SK-N-SH (cell line): ENCODE results near the gene ZNF514. TPM values are rescaled to one million over a fixed set of nuclear protein-coding genes. Genes with fewer than 3 reads are reported as not detected.

Source experiments
- CTCF ChIA-PET: fragments of 300-600, 350-600 bp; formaldehyde crosslinking; extraction: SDS; loops from one replicate; lab custom pipeline; 2021; lab: Yijun Ruan, JAX
- POLR2A ChIA-PET: fragments of 350-600 bp; sonication (Branson Sonifier 250); formaldehyde crosslinking; extraction: SDS; loops from one replicate; lab custom pipeline; 2020; ENCODE audit warnings: antibody characterized with exemption, inconsistent platforms; lab: Yijun Ruan, JAX
- DNase-seq: peaks from one replicate; pipeline ENCODE4 v3.0.0; 2012
- H2AFZ ChIP-seq: fragments of 200-600 bp; sonication (generic); 2 replicates; pipeline ENCODE4 v1.8.1; 2016; ENCODE audit warnings: antibody characterized with exemption, mild to moderate bottlenecking, low read depth
- H3F3A ChIP-seq: fragments of 200-600 bp; sonication (generic); replicated peaks from 2 replicates; pipeline ENCODE3; 2016; ENCODE audit warnings: antibody characterized with exemption, mild to moderate bottlenecking; ENCODE audit not compliant: insufficient read depth
- H3K27ac ChIP-seq, 2 experiments: fragments of 200-500 bp in 1 of 2; fragments of 200-600 bp in 1 of 2; sonication (Bioruptor generic) in 1 of 2; sonication (generic), shearing (Covaris generic) in 1 of 2; 2 replicates each; pipeline versions ENCODE4 v1.5.1 to v1.6.1; 2014 to 2016; ENCODE audit warnings: low read depth in 2 of 2, inconsistent platforms in 1 of 2, low read length in 1 of 2, mild to moderate bottlenecking in 1 of 2, mixed read lengths in 1 of 2
- H3K27me3 ChIP-seq: fragments of 200-600 bp; sonication (generic), shearing (Covaris generic); 2 replicates; pipeline ENCODE4 v1.6.1; 2016; ENCODE audit warnings: mixed run types; ENCODE audit not compliant: insufficient read depth
- H3K36me3 ChIP-seq, 2 experiments: fragments of 200-500 bp in 1 of 2; fragments of 200-600 bp in 1 of 2; sonication (Bioruptor generic) in 1 of 2; sonication (generic) in 1 of 2; replicated peaks in 1 of 2; 2 replicates each; pipeline versions ENCODE3 to v1.5.1; 2014 to 2016; ENCODE audit warnings: low read length in 1 of 2, mild to moderate bottlenecking in 1 of 2; ENCODE audit not compliant: insufficient read depth in 2 of 2, control insufficient read depth in 1 of 2
- H3K4me1 ChIP-seq, 2 experiments: fragments of 200-500 bp in 1 of 2; fragments of 200-600 bp in 1 of 2; sonication (Bioruptor generic) in 1 of 2; sonication (generic), shearing (Covaris generic) in 1 of 2; 2 replicates each; pipeline versions ENCODE4 v1.5.1 to v1.6.1; 2014 to 2016; ENCODE audit warnings: low read depth in 1 of 2, low read length in 1 of 2, mixed run types in 1 of 2; ENCODE audit not compliant: insufficient read depth in 2 of 2, control insufficient read depth in 1 of 2
- H3K4me2 ChIP-seq: fragments of 200-600 bp; sonication (generic), shearing (Covaris generic); 2 replicates; pipeline ENCODE4 v1.6.1; 2017; ENCODE audit warnings: mixed run types
- H3K4me3 ChIP-seq, 2 experiments: fragments of 200-500 bp in 1 of 2; fragments of 200-600 bp in 1 of 2; sonication (Bioruptor generic) in 1 of 2; sonication (generic), shearing (Covaris generic) in 1 of 2; 2 replicates each; pipeline versions ENCODE4 v1.5.1 to v1.8.1; 2014 to 2016; ENCODE audit warnings: low read depth in 2 of 2, inconsistent platforms in 1 of 2, low read length in 1 of 2, mild to moderate bottlenecking in 1 of 2, mixed read lengths in 1 of 2, moderate library complexity in 1 of 2
- H3K79me2 ChIP-seq: fragments of 200-600 bp; sonication (generic); 2 replicates; pipeline ENCODE4 v1.8.1; 2017; ENCODE audit warnings: mild to moderate bottlenecking; ENCODE audit not compliant: insufficient read depth
- H3K9ac ChIP-seq: fragments of 200-600 bp; sonication (generic); 2 replicates; pipeline ENCODE4 v1.6.1; 2017; ENCODE audit warnings: mixed run types
- H3K9me2 ChIP-seq: fragments of 200-600 bp; sonication (generic); 2 replicates; pipeline ENCODE4 v1.6.1; 2017; ENCODE audit warnings: mixed run types
- H3K9me3 ChIP-seq: fragments of 200-600 bp; sonication (generic); 2 replicates; pipeline ENCODE4 v1.6.1; 2017; ENCODE audit warnings: mixed run types, mild to moderate bottlenecking, moderate library complexity
- H4K20me1 ChIP-seq: fragments of 200-600 bp; sonication (generic); 2 replicates; pipeline ENCODE4 v1.6.1; 2017; ENCODE audit warnings: mild to moderate bottlenecking, mixed run types; ENCODE audit not compliant: insufficient read depth
- CHD2 ChIP-seq: fragments of 150-350 bp; IDR thresholded peaks from 2 replicates; pipeline ENCODE4 v1.6.1; 2018; ENCODE audit warnings: low read length; ENCODE audit not compliant: partially characterized antibody
- CTCF ChIP-seq: fragments of 200-600 bp; sonication (generic); IDR thresholded peaks from 2 replicates; pipeline ENCODE4 v1.6.1; 2017; ENCODE audit warnings: antibody characterized with exemption, mild to moderate bottlenecking, moderate library complexity
- FOXJ3 ChIP-seq: sonication (generic); formaldehyde crosslinking; IDR thresholded peaks from 2 replicates; pipeline ENCODE4 v1.5.1; 2020; ENCODE audit warnings: mild to moderate bottlenecking, missing genetic modification reagents
- FOXM1 ChIP-seq: IDR thresholded peaks from 2 replicates; pipeline ENCODE4 v1.4.0; 2012; ENCODE audit warnings: low read depth, mild to moderate bottlenecking
- GABPA ChIP-seq: IDR thresholded peaks from 2 replicates; pipeline ENCODE4 v1.4.0; 2012; ENCODE audit warnings: low read depth, mild to moderate bottlenecking
- JUND ChIP-seq: IDR thresholded peaks from 2 replicates; pipeline ENCODE4 v1.4.0; 2012
- MXI1 ChIP-seq: IDR thresholded peaks from 2 replicates; pipeline ENCODE4 v1.6.1; 2012; ENCODE audit warnings: mild to moderate bottlenecking, low read depth, low read length, improper control_type of control experiment
- NRF1 ChIP-seq: IDR thresholded peaks from 2 replicates; pipeline ENCODE4 v1.6.1; 2012; ENCODE audit warnings: low read depth, mild to moderate bottlenecking, low read length
- PBX3 ChIP-seq: IDR thresholded peaks from 2 replicates; pipeline ENCODE4; 2012
- POLR2AphosphoS5 ChIP-seq: IDR thresholded peaks from 2 replicates; pipeline ENCODE4 v1.6.1; 2012; ENCODE audit warnings: low read depth, low read length
- RAD21 ChIP-seq: IDR thresholded peaks from 2 replicates; pipeline ENCODE4 v1.6.1; 2012; ENCODE audit warnings: mild to moderate bottlenecking, low read length
- REST ChIP-seq: IDR thresholded peaks from 2 replicates; pipeline ENCODE4 v1.6.1; 2012; ENCODE audit warnings: mild to moderate bottlenecking, low read depth, low read length, moderate library complexity
- RFX5 ChIP-seq: IDR thresholded peaks from 2 replicates; pipeline ENCODE4 v1.6.1; 2012; ENCODE audit warnings: mild to moderate bottlenecking, improper control_type of control experiment, low read length
- SIN3A ChIP-seq: IDR thresholded peaks from 2 replicates; pipeline ENCODE4 v1.6.1; 2012; ENCODE audit warnings: low read depth, mild to moderate bottlenecking, low read length, moderate library complexity, borderline replicate concordance
- SMC3 ChIP-seq: IDR thresholded peaks from 2 replicates; pipeline ENCODE4 v1.6.1; 2012; ENCODE audit warnings: low read depth, low read length, improper control_type of control experiment
- TAF1 ChIP-seq: IDR thresholded peaks from 2 replicates; pipeline ENCODE4 v1.6.1; 2012; ENCODE audit warnings: low read depth, mild to moderate bottlenecking, low read length, moderate library complexity, borderline replicate concordance
- TCF12 ChIP-seq: IDR thresholded peaks from 2 replicates; pipeline ENCODE4 v1.4.0; 2012
- ZBTB33 ChIP-seq: IDR thresholded peaks from 2 replicates; pipeline ENCODE4 v1.4.0; 2012; ENCODE audit warnings: low read depth, borderline replicate concordance
- WGBS: methylation state at CpG from one replicate; pipeline ENCODE4 v1.1.6; 2017; ENCODE audit warnings: low lambda C conversion rate; 5-methylcytosine and 5-hydroxymethylcytosine counted together
- polyA plus RNA-seq, 3 experiments: library from polyadenylated mRNA; depleted of rRNA; stranded (reverse); fragments of >200 nt; gene quantifications; 2 replicates each; pipeline ENCODE4 v1.2.3, GENCODE V29; 2012

Gene ZNF514
- polyA plus RNA-seq, 1 of the 3 experiments (the other 2 are of a cell fraction): 9.0 TPM

- no peak for TF ChIP-seq ZBTB33
- TF ChIP-seq PBX3: no peak
- no peak for TF ChIP-seq SMC3
- TF ChIP-seq GABPA: no peak
- TF ChIP-seq JUND: no peak
- TF ChIP-seq, all 33 proteins: peak for 0
Measured at GRCh38 chr2:95109260-95109659, 50.4 kb downstream of the ZNF514 start (continued).

GRCh38 chr2:95106081-95106480 is 53.6 kb downstream of the ZNF514 start:
- Histone ChIP-seq H3K4me1 (no peaks in the 10 kb centered on the region), H3K27me3 (no peaks in the 10 kb centered on the region), H3K4me3 (no peak overlapping the region), H3K79me2 (no peaks in the 10 kb centered on the region), H3K36me3 (peaks cover 69 to 71% of the 10 kb centered on the region in 2 experiments), H3K27ac (no peak overlapping the region), H4K20me1 (no peaks in the 10 kb centered on the region), H3K9me3 (no peaks in the 10 kb centered on the region), H3K9me2 (no peaks in the 10 kb centered on the region; the same call in 1 of the 2 replicates), H3K4me2 (no peak overlapping the region), H2AFZ (no peak overlapping the region), H3F3A (no peaks in the 10 kb centered on the region), H3K9ac (no peak overlapping the region)
- WGBS: 93% methylated on average over 2 of the region's 2 CpGs
- TF ChIP-seq FOXM1: no peak
- no peak for TF ChIP-seq RAD21
- TF ChIP-seq MXI1: no peak
- no peak for TF ChIP-seq RFX5
- TF ChIP-seq POLR2AphosphoS5: no peak
- TF ChIP-seq SMC3: no peak
- TF ChIP-seq NRF1: no peak
- TF ChIP-seq CHD2: no peak
- TF ChIP-seq ZBTB33: no peak
- no peak for TF ChIP-seq FOXJ3
- TF ChIP-seq TAF1: no peak
- TF ChIP-seq CTCF: no peak
- no peak for TF ChIP-seq SIN3A
- no peak for TF ChIP-seq PBX3
- TF ChIP-seq REST: no peak
- TF ChIP-seq TCF12: no peak
- ChIA-PET CTCF (interaction anchor here (1.1 to 2.7 kb wide), 3 partner anchors 9 to 30 kb away, joined by 4 to 15 read pairs (median 9); no protein-coding TSS in a partner anchor), POLR2A (no interaction called here)
- no peak for DNase-seq
